ENCODE results near the gene NBPF15. TPM values are rescaled to one million over a fixed set of nuclear protein-coding genes. Genes with fewer than 3 reads are reported as not detected.
A peak's percentile ranks its signal among the peaks of the same experiment; 100 is the strongest.

The NBPF15 gene
- total and polyA plus RNA-seq, 9 of the 15 experiments (the other 6 are each of a cell fraction or from before 2014, with no cell fraction given), result 1.8 to 13.2 (median 6.0) TPM

DNA sequence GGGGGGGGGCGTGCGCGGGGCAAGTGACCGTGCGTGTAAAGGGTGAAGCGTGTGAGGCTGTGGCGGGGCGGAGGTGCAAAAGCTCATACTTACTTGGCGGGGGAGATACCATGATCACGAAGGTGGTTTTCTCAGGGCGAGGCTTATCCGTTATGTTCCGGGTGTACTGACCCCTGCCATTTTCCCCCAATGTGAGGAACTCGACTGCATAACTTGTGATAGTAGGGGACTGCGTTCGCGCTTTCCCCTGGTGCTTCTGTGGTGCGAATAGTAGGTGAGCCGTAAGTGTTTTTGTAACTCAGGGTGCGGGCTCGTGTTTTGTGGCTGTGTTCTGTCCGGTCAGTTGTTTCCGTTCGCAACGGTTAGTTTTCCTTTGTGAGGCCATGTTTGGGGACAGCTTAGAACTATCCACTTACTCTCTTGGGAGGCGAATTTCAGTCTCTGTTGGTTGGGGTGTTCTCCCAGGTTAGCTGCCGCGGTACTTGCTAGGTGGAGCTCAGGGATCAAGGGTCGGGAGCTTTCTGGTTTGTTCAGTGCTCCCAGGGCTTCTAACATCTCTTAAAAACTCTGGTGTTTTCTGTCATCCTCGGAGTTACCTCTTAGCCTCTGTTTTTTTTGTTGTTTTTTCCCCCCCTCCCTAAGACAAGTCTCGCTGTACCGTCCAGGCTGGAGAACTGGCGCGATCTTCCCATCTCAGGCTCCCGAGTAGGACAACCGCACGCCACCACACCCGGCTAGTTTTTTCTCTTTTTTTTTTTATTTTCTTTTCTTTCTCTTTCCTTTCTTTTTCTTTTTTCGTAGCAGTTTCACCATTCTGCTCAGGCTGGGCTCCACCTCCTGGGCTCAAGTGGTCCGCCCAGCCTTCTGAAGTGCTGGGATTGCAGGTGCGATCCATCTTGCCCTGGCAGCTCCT lies 48.7 kb downstream of the NBPF15 start (continued):
- TF ChIP-seq ARID4B (CRISPR knock-in tag; IDR thresholded peaks at IDR 0.05), result peak; percentile 51; the same call in 1 of the 2 replicates
- peak; percentile 35; the same call in 1 of the 2 replicates for TF ChIP-seq TCF3 (CRISPR knock-in tag; IDR thresholded peaks at IDR 0.05)
- peak; percentile 70 for TF ChIP-seq ZNF143 (CRISPR knock-in tag; IDR thresholded peaks at IDR 0.05)
- peak; percentile 82; the same call in 1 of the 2 replicates for TF ChIP-seq KAT7 (CRISPR knock-in tag; IDR thresholded peaks at IDR 0.05; ENCODE audit: borderline replicate concordance)
- TF ChIP-seq, protein P1, sequence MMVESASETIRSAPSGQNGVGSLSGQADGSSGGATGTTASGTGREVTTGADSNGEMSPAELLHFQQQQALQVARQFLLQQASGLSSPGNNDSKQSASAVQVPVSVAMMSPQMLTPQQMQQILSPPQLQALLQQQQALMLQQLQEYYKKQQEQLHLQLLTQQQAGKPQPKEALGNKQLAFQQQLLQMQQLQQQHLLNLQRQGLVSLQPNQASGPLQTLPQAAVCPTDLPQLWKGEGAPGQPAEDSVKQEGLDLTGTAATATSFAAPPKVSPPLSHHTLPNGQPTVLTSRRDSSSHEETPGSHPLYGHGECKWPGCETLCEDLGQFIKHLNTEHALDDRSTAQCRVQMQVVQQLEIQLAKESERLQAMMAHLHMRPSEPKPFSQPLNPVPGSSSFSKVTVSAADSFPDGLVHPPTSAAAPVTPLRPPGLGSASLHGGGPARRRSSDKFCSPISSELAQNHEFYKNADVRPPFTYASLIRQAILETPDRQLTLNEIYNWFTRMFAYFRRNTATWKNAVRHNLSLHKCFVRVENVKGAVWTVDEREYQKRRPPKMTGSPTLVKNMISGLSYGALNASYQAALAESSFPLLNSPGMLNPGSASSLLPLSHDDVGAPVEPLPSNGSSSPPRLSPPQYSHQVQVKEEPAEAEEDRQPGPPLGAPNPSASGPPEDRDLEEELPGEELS (CRISPR knock-in tag; IDR thresholded peaks at IDR 0.05; ENCODE audit: borderline replicate concordance), result 0 out of 2 replicates have a peak, but pooled peaks have one; percentile 58
- TF ChIP-seq DACH1 (IDR thresholded peaks at IDR 0.05; ENCODE audit: partially characterized antibody), result peak; percentile 45
- TF ChIP-seq OTX1 (CRISPR knock-in tag; IDR thresholded peaks at IDR 0.05), result peak; percentile 100
- peak; percentile 44; the same call in 1 of the 2 replicates for TF ChIP-seq CREB3L1 (IDR thresholded peaks at IDR 0.05; ENCODE audit: borderline replicate concordance, low read depth)
- TF ChIP-seq FOXK1 (CRISPR knock-in tag; IDR thresholded peaks at IDR 0.05; ENCODE audit: borderline replicate concordance), result peak; percentile 97
- TF ChIP-seq IRF9 (tag; IDR thresholded peaks at IDR 0.05), result 0 out of 2 replicates have a peak, but pooled peaks have one; percentile 48
- peak; percentile 99 for TF ChIP-seq FOXO4 (CRISPR knock-in tag; IDR thresholded peaks at IDR 0.05)

All from K562 (cell line).